HG03135 (cell line): Measurements from ENCODE around the gene SIN3A.
"Not testable (repeated sequence)": the region's sequence is repeated elsewhere in the genome, so short reads cannot be mapped to it uniquely, and the experiment has no call there.

ENCODE experiments used
- ATAC-seq: cut with Tn5 transposase; IDR thresholded peaks from one replicate; pipeline ENCODE4 v1.9.1; 2021; ENCODE audit warnings: mild to moderate bottlenecking, moderate library complexity; ENCODE audit not compliant: unreplicated experiment

SIN3A gene

DNA sequence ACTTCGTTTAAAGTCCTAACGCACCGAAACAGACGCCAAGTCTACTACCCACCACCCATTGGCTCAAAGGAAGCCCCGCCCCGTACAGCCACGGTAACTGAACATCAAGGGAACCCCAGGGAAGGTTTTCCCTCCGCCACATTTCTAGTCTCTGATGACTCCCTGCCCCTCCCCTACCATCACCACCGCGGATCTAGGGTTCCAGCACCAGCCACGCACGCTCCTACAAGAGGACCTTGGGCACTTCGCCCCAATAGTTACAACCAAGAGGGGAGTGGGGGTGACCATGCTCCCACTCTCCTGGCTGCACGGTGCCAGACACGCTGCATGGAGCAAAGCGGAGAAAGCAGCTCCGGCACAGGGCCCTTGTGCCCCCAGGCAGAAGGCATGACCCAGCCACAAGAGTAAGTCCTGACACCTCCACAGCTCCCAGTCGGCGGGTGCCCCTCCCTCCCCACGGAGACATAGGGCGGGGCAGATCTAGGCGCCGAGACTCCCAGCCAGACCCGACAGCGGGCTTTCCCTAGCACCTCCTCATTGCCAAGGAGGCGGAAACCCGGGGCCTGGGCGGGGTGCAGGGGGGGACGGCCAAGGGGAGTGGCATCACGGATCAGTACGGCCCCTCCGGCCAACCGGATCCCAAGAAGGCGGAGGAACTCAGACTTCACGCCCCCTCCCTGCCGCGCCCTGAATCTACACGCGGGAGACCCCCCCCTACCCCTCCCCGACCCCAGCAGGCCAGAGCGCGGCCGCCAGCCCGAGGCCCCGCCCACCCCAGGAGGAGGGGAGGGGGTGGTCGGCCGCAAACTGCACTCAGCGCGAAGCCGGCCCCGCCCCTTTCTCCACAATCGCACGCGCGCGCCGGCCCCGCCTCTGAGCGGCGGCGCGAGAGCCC is 936 bp downstream of the SIN3A start:
- ATAC-seq, result peak; percentile 27

DNA sequence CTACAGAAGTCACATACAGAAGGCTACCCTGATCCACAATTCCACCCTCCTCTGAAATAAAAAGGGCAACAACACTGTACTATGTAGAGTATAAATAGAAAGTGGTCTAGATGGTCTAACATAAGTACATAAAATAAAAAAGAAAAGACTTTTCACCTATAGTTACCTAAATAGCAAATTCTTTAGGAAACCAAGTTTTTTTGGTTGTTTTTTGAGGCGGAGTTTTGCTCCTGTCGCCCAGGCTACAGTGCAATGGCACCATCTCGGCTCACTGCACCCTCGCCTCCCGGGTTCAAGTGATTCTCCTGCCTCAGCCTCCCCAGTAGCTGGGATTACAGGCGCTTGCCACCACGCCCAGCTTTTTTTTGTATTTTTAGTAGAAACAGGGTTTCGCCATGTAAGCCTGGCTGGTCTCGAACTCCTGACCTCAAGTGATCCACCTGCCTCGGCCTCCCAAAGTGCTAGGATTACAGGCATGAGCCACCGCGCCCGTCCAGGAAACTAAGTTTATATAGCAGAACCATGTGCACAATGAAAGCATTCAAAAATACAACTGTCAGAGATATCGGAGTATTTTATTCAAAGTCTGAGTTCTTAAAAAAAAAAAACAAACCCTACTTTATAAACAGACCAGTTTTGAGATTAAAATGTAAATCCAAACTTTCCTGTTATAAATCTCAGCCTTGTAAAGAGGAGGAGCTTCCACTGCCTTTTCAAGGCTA is 1.7 kb downstream of the SIN3A start:
- ATAC-seq, result no peak

DNA sequence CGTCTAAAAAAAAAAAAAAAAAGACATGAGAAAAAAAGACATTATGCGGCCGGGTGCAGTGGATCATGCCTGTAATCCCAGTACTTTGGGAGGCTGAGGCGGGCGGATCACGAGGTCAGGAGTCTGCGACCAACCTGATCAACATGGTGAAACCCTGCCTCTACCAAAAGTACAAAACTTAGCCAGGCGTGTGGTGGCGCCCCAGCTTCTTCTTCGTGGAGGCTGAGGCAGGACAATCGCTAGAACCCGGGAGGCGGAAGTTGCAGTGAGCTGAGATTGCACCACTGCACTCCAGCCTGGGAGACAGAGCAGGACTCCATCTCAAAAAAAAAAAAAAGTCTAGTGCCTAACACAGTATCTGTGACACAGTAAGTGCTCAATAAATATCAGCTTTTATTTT is 3.3 kb downstream of the SIN3A start:
- ATAC-seq, result not testable (repeated sequence)

- ATAC-seq, result no peak
Observed at GRCh38 chr15:75446151-75446550, 5.3 kb downstream of the SIN3A start.

DNA sequence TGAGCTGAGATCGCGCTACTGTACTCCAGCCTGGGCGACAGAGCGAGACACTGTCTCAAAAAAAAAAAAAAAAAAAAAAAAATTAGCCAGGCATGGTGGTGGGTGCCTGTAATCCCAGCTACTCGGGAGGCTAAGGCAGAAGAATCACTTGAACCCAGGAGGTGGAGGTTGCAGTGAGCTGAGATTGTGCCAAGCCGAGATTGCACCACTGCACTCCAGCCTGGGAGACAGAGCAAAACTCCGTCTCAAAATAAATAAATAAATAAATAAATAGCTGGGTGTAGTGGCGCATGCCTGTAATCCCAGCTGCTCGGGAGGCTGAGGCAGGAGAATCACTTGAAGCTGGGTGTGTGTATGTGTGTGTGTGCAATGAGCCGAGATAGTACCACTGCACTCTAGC is 6.2 kb downstream of the SIN3A start:
- ATAC-seq, result not testable (repeated sequence)

DNA sequence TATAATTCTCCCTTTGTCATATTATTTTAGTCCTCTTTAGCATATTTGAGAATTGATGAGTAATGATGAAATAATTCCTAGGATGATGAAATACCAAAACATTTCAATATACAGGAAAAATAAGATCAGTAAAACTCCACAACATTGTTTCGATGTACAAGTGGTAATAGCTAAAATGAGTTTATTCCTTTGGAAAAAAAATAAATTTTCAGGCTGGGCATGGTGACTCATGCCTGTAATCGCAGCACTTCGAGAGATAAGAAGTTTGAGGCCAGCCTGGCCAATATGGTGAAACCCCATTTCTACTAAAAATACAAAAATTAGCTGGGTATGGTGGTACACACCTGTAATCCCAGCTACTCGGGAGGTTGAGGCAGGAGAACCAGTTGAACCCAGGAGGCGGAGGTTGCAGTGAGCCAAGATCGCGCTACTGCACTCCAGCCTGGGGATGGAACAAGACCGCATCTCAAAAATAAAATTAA is 7.5 kb downstream of the SIN3A start:
- ATAC-seq, result not testable (repeated sequence)

DNA sequence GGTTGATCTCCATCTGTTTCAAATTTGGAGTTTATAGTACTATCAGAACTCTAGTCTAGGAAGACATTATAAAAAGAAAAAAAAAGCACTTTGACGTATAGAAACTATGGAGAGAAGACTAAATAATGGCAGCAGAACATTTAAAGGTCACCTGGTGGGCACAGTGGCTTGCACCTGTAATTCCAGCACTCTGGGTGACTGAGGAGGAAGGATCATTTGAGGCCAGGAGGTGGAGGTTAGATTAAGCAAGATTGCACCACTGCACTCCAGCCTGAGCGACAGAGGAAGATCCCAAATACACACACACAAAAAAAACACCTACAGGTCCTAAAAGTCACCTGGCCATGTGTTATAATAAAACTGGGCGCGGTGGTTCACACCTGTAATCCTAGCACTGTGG is 13.8 kb downstream of the SIN3A start:
- no peak for ATAC-seq

DNA sequence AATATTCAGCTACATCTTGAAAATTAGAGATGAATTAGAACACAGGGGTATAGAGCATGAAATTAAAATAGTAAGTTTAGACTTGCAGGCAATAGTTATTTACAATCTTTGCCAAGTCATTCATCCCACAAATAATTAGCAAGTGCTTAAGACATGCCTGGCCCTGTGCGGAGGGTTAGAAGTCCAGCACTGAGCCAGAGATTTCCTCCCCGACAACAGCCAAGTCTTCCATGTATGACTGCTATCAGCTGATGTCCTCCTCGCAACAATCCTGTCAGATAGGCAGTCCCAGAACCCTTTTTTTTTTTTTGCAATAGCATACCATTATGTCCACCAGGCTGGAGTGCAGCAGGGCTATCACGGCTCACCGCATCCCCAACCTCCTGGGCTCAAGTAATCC is 14.6 kb downstream of the SIN3A start:
- no peak for ATAC-seq

DNA sequence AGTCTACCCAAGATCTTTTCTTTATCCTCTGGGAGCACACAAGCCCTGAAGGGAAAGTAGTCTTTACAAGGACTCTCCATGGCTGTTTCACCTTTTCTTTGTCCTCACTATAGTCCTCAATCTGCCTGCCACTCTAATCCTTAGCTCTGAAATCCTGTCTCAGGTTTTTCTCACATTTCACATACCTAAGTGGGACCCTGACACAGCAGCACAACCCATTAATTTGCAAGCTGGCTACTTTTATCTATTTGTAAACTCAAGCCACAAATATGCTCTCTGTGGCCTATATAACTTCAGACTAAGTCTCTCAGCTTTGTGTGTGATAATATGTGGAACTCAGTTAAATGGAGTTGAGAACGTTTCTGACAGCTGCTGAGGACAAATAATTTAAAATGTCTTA is 19.8 kb downstream of the SIN3A start:
- no peak for ATAC-seq

DNA sequence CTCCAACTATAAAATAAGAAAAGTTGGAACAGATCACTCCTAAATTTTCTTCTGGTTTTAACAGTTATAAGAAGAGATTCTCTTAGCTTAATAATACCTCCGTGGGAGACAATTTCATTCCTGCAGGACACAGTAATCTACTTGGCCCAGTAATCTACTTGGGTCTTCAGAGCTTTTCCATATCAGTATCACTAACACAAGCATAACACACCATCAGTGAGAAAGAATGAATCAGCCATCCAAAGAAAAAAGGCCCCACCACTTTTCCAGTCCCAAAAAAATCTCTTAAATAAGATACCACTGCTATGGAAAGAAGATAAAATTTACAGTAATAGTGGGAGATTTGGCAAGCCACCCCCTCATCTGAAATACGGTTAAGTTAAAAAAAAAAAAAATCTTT is 20.2 kb downstream of the SIN3A start:
- no peak for ATAC-seq

DNA sequence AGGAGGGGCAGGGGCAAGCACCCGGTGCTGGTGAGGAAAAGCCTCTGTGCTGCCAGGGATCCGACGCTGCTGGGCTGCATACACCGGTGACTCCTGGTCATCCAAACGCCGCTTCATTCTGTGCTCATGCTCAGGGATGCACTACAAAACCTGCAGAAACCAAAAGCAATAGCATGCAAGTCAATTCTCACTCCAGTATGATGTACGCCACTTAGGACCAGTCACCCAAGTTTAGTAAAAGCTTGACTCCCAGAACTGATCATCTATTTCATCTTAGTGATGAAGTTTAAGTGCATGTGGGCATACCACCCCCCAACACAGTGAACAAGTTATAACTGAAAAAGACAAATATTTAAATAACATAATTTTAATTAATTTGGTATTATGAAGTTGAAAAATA is 21.2 kb downstream of the SIN3A start:
- no peak for ATAC-seq

- no peak for ATAC-seq
Observed at GRCh38 chr15:75428152-75428551, 23.3 kb downstream of the SIN3A start.

DNA sequence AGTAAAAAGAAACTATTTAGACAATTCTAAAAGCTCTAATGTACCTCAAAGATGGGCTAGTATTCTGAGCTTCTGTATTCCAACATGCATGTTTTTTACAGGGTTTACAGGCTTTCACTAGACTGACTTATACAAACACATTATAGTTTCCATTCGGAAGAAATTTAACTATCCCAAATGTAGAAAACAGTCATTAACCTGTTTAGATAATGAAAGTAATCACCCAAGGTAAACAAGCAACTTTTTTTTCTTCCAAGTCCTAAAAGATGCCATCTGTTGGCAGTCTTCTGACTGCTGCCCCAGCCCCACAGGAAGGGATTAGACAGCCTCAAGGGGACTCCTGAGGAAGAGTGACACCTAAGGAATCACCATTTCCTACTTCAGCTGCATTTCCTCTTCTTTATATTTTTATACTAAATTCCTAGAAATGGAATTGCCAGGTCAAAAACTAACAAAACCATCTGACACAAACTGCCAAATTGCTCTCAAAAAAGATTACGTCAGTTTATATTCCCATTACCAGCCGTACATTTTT is 25.5 kb downstream of the SIN3A start:
- ATAC-seq, result no peak

DNA sequence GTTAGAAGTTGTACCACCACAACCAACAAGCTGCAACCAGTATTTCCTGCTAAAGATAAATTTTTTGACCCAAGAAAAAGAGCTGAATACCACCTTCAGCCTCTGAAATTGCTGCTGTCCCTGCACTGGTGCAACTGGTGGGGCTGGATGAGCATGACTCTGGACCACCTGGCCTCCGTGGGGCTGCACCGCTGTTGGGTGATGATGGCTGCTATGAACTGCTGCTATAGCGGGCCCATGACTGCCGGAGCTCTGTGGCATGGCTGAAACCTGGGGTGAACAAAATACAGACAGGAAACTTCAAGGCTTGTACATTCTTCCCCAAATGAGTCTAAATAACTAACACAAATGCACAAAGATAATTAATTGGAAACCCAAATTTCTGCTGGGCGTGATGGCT is 28.9 kb downstream of the SIN3A start:
- ATAC-seq, result no peak

GRCh38 chr15:75420698-75421097 is 30.8 kb downstream of the SIN3A start:
- no peak for ATAC-seq

DNA sequence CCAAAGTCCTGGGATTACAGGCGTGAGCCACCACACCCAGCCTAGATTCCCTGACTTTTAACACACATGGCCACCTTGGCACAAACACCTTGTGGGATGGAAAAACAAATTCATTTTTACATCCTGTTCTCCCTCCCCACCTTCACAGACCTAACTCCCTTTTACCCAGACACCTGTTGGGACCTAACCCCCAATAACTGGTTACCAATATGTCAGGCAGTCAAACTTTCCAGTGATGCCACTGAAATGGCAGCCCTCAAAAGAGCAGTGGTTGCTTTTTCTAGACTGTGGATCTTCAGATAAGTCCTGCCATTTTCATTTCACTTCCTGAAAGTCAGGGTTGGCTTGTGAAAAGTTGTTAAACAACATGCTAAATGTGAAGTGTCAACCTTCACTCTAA is 34.9 kb downstream of the SIN3A start:
- ATAC-seq, result no peak

DNA sequence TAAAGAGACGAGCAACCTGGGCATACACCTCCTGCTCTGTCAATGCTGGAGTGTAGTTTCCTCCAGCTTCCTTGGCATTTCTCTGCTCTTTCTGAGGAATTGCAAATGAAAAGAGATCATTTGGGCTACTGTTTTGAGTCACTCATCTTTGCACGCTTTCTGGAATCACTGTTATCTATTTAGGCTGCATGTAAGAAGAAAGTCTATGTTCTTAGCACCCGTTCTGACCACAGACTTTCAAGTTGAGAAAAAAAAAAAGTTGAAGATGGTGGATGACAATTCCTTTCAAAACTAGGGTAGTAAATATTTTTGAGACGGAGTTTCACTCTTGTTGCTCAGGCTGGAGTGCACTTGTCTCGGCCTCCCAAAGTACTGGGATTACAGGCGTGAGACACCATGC is 41.3 kb downstream of the SIN3A start:
- ATAC-seq, result no peak

GRCh38 chr15:75407083-75407482 is 44.4 kb downstream of the SIN3A start:
- no peak for ATAC-seq

GRCh38 chr15:75403892-75404291 is 47.6 kb downstream of the SIN3A start:
- ATAC-seq, result no peak

DNA sequence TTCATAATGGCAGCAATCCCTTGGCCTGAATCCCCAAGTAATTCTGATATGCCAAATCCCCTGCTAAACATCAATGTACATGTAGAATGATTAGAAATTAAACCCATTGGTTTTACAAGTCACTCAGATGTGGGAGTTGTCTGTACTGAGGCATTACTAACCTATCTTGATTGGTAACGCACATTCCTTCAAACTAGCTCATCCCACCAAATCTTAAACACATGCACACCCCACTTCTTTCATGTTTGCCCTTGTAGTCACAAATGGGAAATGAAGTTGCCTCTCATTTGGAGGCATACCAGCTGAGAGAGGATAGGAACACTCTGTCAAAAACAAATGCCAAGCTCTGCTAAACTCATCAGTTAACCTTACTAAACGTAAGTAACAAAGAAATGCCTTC is 54.0 kb downstream of the SIN3A start:
- ATAC-seq, result no peak

GRCh38 chr15:75389791-75390382 is 61.6 kb downstream of the SIN3A start:
- ATAC-seq, result no peak
